GM21526 (cell line): Measurements from ENCODE around the gene TRIM16.
"Not testable (repeated sequence)": the region's sequence is repeated elsewhere in the genome, so short reads cannot be mapped to it uniquely, and the experiment has no call there.

Experiments
- ATAC-seq: cut with Tn5 transposase; IDR thresholded peaks from one replicate; pipeline ENCODE4 v1.9.1; 2021; ENCODE audit warnings: moderate library complexity; ENCODE audit not compliant: unreplicated experiment, low FRiP score

The TRIM16 gene

DNA sequence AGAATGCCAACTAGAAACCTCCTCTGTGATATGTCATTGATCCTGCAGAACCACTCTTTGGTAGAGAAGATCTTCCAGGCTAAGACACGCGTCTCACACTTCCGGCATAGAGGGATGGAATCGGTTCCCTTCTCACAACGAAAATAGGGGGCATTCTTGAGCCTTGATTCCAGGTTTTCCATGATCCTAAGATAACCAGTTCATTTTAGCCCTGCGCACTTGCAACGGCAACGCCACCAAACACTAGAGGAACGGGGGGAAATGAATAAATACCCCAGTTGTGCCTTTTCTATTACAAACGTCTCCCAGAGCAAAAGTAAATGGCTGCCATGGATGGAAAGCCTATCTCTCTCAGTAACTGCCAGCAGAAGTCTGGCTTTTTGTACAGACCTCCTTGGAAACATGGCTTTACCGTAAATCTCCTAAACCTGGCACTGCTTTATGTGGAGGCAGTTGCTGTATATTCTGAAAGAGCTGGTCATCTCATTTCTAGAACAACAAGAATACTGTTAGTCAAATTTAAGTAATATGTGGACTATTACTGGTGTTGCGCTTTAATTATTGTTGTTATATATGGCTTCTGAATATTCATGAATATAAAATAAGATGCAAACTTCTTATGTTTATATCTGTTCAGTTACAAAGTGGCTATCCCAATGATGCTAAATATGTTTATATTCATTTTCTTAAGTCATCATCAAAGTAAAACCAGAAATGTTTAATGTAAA is 64.6 kb downstream of the TRIM16 start, which contains the start of gene FBXW10B:
Gene FBXW10B (minus strand): TSS at position 374 of the 728 bp plus-strand sequence. CDS start 192 bp downstream, at position 182.
- ATAC-seq: not testable (repeated sequence)

DNA sequence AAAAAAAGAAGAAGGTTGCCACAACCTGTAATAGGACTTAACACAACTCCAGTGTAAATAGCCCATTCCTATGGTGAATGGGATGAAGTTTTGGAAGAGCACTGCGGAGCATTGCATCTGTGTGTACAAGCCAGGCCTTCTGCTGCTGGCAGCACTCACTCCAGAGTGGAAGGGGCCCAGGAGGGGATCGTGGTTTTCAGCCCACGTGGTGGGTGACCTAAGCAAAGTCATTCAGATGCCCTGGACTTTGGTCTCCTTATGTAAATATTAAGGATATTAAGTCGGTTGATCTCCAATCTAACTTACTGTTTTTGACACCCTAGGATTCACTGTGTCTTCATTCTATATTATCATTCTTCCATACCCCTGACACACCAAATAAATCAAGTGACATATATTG is 67.3 kb downstream of the TRIM16 start:
- not testable (repeated sequence) for ATAC-seq

DNA sequence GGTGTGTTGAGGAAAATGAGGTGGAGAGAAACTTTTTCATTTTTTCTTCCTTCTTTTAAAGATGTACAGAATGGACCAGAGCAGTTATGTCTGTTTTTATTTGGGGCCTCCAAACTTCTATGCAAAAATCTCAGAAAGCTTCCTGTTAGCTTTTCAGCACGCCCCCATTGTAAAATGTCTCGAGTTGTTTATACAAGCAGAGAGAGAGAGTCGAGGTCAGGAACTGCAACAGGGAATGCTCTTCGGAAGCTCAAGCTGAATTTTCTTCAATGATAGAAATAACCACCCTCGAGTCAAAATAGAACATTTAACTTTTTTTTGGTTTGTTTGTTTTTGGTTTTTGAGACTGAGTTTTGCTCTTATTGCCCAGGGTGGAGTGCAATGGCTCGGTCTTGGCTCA is 68.3 kb downstream of the TRIM16 start:
- not testable (repeated sequence) for ATAC-seq

DNA sequence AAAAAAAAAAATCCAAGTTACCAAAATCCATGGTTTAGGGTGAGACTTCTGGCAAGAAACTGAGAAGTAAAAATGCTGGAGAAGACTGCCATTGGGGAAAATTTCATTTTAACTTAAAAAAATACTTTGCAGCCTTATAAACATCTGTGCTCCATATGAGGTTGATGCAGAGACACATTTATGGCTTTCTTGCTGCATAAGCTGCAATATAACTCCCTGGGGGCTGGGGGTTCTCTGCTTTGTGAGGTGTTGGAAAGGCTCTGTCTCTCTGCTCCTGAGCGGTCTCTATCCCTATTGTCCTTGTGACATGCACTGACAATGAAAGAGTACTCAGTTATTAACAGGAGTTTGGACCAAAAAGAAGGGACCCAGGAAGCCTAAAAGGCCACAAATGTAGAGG is 71.0 kb downstream of the TRIM16 start:
- not testable (repeated sequence) for ATAC-seq

DNA sequence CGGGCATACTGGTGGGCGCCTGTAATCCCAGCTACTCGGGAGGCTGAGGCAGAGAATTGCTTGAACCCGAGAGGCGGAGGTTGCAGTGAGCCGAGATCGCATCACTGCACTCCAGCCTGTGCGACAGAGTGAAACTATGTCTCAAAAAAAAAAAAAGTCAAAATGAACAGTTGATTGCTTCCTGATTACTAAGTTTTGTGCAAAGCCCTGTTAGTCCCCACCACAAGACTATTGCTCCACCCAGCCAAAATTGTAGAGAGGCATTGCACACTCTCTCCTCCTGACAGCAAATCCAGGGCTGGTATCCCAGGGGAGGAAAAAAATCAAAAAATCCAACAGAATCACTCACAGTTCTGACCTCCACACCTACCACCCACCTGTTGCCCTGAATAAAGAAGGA is 91.2 kb downstream of the TRIM16 start:
- not testable (repeated sequence) for ATAC-seq

DNA sequence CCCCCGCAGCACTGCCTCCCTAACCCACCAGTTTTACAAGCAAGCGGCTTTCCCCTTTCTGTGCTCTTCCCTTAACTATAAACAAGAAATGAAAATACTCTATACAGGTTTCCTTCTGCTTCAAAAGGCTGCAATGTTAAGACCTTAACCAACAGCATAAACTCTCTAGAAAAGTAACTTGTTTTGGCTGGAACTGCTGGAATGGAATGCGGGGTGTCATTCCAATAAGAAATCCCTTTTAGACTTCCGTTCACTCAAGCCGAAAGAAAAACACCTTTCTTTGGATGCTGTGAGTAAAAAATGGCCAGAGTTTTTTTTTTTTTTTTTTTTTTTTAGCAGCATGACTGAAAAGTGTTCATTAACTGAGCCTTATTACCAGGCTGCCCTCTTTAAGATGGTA is 92.1 kb downstream of the TRIM16 start:
- not testable (repeated sequence) for ATAC-seq

DNA sequence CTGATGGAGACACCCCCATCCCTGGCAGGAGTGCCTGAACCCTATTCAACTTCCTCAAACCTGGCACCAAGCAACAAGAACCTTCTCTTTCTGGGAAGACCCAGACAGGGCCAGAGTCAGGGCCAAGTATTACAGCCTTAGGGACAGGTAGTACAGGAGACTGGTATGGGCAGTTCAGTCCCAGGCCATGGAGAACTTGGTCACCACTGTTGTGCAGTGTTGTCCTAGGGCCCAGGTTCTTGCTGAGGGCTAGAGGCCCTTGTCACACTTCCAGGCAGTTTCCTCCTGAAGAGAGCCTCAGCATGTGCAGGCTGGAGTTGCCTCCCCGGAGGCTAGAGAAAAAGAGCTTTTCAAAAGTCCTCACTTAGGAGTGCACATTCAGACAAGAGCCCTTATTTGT is 93.3 kb downstream of the TRIM16 start:
- not testable (repeated sequence) for ATAC-seq

DNA sequence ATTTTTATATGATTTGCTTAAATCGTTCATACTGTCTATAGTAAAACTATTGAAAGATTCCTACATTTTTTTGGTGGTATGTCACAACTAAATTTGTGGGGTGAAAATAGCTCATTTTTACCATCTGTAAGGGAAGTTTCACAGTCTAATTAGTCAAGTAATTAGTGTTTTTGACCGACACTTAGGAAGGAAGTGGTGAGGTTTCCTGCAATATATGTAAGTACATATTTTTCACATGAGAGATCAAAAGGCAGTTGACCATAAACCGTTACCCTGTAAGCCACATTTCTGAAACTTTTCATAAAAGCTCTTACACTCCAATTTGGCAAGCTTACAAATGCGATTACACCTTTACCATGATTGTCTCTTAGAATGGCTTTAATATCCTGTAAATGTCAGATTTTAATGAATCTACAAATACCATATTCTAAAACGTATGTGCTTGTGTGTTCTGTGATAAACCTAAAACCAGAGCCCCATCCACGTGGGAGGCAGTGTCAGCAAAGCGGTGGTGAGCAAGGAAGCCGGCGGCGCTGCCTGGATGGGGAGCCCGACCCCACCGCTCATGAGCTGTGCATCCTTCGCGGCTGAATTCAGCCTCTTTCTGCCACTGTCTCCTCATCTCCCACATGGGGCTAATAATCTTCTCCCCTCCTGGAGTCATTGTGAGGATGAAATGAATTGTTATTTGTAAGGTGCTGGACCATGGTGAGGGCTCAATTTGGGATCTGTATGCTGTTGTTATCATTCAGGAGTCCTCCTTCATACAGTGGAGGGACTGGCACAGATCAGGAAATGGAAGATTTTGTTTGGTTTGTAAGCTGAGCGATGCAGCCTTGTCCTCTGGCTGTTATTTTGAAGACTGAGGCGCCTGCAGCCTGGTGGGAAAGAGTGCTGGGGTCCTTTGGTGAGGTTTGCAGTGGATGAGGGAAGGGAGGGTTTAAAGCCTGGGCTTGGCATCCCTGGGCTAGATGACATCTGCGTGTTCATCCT is 94.3 kb downstream of the TRIM16 start:
- not testable (repeated sequence) for ATAC-seq

DNA sequence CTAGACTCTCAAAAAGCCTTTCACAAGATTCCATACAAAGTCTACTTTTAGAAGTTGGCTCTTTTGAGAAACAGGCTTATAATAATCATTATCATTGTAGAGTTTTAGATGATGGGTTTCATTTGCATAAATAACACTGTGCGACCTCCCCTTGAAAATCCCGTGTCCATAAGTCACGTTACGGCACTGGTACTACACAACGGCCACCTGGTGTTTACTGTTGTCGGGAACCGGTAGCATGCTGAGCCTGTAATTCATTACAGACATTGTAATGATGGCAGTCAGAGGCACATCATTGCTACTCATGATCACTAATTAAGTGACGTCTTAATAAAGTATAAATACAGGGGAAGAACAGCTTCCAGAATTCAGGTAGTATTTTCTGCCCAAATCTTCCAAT is 96.1 kb downstream of the TRIM16 start:
- not testable (repeated sequence) for ATAC-seq

DNA sequence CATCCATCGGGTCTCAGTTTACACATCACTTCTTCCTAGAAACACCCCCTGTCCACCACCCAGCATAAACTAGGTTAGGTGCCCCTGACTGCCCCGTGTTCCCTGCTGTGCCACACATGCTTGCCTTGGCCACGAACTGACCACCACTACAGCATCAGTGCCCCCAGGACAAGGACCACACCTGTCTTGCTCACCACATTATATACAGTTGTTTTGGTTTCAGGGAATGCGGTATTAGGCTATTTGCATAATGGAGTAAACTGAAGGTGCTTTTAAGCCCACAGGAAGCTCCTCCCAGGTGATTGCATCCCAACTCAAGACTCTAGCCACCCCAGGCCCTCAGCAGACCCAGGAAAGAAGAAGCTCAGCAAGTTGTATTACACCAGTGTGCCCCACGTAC is 100.8 kb downstream of the TRIM16 start:
- ATAC-seq: not testable (repeated sequence)

DNA sequence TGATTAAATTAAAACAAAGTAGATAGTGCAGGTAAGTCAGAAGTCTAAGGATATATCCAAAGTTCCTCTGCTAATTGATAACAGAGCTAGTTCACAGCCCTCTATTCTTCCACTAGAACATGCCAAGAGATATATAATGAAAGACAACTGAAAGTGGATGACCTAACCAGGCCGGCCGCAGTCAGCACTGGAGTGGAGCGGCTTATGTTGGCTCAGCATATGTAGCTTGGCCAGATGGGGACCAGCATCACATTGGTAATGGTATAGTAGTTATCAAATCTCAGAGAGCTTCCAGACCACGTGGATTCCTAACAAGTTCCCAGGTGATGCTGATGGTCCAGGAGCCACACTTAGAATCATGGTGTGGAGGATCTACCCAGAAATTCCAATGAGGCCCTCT is 102.6 kb downstream of the TRIM16 start:
- ATAC-seq: not testable (repeated sequence)
